ENCODE measurements around the gene ACBD6.

The ACBD6 gene

DNA sequence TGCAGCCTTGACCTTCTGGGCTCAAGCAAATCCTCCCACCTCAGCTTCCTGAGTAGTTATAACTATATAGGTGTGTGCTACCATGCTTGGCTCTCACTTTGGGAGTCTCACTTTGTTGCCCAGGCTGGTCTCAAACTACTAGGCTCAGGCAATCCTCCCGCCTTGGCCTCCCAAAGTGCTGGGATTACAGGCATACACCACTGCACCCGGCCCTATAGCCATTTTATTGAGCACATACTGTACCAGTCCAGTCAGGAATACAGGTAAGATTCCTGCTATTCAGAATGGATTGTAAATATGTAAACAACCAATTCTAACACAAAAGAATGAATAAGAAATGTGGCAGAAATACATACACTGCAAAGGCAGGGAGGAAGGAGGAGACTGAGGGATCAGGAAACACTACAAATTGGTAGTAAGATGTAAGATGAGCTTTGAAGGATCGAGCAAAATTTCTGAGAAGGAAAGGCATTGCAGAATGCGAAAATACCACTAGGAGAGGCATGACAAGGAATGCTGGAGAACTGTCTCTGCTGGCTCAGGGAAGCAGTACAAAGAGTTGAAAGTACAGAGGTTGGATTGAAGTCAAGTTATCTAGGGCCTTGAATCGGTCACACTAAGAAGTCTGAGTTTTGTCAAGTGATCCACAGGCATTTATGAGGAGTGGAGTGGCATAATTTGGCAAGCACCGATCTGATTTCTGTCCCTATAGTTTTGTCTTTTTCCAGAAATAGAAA, 211.9 kb downstream of the ACBD6 start:
- no peak for DNase-seq

DNA sequence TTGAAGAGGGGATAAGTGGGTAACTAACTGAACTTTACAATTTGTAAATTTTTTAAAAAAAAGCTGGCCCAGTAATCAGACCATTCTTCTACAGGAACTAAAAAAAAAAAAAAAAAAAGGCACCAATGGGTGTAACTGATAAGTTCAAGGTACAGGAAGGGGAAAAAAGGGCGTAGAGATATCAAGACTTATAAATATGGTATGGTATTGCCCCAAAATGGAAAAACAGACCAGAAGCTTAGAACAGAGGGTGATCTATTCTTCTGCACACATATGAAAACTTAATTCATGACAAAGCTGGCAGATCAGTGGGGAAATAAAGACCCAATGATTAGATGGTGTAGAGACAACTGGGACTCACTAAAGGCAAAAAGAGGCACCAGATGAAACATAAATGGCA, 213.4 kb downstream of the ACBD6 start:
- DNase-seq: no peak

DNA sequence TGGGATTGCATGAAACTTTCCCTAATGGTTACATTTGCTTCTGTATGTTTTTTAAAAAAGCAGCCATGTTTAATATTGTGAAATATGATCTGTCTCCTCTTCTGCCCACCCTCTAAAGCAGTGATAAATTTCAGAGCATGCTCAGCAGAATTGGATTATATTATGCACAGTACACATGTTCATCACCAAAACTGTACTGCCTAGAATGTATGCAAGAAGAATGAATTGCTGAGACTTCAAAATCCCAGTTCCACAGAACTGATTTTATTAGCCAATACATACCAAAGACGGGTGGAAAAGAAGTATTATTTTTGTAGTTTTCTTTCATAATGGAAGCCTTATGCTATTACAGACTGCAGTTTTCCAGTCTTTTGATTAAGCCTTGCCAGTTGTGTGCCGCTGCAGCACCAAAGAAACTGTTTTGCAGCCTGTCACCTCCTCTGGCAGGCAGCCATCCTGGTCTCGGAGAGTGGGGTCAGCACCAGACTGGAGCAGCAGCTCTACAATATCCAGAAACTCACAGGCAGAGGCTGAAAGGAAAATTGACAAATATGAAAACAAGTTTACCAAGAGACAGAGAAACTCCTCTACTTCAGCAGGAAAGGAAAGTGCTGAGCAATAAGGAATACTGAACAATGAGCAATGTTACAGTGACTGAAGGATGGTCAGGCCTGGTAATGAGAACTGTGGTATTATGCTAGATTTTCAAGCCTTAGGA, 214.2 kb downstream of the ACBD6 start:
- no peak for DNase-seq

DNA sequence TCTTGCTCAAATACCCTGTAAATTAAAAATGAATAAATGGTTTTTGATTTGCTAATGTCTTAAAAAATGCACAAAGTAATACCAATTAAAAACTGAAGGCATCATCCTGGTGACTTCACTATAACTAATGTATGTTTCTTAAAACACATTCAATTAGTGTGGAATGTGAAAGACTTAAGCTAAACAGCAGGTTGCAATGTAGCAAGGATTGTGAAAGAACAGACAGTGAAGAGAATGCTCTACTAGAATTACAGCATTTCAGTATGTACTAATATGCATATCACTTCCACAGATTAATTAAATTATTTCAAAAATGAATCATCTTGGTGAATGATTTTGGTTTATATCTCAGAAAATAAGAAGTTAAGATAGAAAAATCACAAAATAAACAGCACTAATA, 216.0 kb downstream of the ACBD6 start:
- no peak for DNase-seq

DNA sequence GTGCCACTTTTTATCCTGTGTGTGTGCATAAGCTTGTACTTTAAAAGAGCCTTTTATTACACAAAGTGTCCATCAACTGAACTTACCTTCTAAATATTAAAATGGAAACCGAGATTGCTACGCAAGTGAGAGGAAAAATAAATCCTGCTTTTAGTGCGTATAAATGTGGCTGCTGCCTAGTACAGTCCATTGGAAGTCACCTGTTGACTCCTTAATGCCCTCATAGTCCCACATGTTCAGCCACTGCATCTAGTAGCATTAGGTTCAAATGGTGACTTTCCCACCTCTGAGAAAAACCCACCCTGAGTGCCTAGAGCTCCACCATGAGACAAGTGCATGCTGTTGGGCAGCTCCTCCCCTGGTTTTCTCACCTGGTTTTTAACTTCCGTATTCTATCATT, 219.3 kb downstream of the ACBD6 start:
- DNase-seq: no peak

DNA sequence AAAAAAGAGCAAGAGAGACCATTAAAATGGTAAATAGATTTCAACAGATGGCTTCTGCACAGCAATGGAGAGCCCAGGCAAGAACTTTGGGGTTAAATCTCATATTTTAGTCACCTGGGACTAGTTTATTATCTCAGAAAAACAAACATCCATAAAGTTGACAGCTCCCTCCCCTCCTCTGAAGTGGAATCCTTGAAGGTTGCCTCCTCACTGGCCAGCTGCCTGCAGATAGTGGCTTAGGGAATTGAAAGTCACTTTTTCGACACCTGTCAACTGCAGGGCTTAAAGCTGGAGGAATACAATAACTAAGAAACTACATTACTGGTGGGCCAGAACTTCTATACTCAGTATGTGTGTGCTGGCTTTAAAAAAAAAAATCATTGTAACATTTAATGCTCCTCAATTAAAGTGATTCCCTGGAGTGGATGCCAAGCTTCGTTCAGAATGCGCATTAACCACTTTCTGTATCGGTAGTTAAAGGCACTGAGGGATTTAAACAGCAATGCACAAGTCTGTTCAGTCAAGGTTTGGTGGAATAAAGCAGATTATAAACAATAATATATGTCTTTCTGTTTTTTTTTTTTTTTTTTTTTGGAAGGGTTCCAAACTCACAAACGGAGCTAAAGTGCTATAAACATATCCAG, 219.9 kb downstream of the ACBD6 start:
- no peak for DNase-seq

DNA sequence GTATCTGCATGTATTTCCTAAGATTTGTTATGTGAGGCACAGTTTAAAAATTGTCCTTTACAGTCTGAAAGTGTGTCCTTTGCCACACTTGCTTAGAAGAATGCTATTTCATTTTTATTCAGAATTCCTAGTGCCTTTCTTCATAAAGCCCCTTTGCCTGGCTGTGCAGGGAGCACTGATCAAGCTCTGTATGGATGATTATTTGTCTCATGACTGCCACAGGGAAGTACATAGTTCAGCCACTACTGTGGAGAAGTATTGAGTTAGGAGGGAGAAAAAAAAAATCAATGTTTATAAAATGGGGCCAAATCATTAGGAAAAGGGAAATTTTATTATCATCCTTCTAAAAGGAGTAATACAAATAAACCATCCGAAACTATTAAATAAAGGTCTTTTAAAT, 220.9 kb downstream of the ACBD6 start:
- no peak for DNase-seq

DNA sequence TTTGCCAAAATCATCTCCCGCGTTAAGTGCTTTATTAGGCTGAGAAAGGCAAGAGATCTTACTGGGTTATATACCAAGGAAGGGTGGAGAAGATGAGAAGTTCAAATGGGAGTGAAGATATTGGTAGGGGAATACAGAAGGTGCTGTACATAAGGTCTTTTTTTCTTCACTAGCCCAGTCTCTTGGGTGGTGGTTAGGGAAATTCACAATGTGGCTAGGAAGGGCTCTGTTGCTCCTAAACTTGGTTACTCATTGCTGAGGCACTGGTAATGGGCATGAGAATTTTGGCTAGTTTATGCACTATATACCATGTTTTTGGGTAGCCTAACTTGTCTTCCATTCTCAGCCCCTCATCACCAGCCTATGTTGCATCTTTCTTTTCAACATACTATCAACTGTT, 221.8 kb downstream of the ACBD6 start:
- DNase-seq: no peak

DNA sequence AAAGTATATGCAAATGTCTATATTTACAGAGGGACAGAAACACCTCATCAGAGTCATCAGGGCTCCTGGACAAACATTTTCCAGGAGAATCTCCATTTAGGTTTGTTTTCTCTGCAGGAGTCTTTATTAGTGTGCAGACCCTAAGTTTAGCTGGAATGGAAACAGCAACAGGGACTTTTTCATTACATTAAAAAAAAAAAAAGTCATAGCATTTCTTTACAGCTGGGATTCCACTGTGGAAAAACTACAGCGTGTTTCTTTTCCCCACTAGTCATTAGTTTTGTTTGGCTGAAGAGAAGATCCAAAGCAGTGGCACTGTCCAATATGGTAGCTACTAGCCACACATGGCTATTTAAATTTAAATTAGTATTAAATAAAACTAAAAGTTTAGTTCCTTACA, 222.7 kb downstream of the ACBD6 start:
- DNase-seq: no peak

DNA sequence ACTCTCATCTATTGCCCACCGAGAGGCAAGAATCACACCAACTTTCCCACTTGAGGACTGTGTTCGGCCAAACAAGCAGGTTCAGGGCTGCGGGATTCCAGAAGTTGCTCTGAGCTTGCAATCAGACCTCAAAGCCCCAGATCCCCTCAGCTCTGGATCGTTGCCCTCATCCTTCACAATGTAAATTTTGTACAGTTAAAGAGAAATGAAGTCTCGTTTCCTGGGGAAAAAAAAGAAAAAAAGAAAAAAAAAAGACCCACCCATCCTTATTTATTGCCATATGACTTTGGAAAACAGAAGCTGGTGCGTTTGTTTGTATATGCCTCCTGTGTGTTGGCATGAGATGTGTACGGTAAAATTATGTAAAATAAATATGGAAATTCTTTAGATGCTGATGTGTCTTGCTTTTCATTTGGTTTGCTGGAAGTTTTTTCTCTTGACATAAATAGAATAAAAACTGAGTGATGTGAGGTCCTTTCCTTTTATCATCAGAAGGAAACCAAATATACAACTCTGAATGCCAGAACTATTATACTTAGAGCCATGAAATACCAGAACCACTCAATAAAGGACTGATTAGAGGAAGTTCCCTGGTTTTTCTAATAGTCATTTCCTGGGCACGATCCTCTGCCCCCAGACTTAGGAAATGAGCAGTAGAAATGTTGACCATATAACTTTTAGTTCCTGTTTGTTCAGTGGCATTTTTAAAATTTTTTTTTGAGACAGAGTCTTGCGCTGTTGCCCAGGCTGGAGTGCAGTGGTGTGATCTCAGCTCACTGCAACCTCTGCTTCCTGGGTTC, 223.6 kb downstream of the ACBD6 start:
- DNase-seq: no peak

DNA sequence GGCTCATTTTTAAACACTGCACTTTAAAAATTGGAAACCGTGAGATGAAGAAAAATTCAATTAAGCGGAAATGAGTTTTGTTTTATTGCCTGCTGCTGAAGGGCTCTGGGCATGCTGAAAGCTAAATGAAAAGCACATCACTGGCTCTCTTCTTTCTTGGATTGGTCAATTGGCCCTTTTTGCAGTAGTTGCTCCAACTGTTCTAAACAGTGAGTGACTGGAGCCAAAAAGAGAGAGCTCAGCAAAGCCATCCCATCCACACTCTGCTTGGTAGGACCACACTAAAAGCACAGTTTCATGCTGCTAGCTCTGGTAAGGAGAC, 224.2 kb downstream of the ACBD6 start:
- no peak for DNase-seq

DNA sequence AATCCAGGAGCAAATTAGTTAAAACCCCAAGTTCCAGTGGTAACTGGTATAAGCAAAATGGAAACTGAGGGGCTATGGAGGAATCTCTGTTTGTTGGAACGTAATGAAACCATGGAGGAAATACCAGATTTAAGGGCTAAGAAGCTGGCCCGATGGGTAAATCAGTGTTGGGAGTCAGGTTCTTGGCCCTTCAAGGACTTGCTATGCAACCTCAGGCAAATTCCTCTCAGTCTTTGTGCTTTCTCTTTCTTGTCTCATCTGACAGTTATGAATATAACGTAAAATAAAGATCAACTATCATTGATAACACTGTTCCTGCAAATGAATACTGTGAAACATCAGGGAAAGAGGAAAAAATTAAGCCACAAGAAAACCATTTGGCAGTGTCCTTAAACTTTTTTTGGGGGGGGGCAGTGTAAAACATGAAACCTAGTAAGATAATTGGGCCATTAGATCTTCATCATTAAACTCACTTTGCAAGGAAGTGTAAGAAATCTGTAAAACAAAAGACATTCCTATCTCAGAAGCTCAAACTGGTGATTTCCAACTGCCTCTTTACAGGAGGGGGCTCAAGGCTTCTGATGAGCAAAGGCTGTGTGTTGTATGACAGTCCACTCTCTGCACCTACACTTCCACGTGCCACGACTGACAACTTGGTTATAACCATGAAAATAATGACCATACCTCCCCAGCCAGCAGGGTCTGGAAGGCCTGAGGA, 224.7 kb downstream of the ACBD6 start:
- DNase-seq: no peak

DNA sequence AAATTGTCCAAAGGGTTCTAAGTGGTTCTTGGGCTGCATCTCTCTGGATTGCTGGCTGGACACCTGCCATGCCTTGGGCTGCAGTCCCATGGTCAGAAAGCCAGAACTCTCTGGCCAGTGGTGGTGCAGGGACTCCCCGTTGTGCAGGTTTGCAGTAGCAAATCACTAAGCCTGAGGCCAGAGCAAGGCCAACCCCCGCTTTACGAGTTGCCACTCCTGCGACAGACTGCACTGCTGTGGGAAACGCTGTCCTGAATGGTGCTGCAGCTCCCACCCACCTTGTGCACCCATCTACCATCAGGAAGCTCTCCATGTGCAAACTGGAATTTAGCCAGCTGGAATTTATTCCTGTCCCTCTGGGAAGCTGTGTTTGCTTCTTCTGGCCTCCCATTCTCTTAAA, 226.7 kb downstream of the ACBD6 start:
- DNase-seq: no peak

DNA sequence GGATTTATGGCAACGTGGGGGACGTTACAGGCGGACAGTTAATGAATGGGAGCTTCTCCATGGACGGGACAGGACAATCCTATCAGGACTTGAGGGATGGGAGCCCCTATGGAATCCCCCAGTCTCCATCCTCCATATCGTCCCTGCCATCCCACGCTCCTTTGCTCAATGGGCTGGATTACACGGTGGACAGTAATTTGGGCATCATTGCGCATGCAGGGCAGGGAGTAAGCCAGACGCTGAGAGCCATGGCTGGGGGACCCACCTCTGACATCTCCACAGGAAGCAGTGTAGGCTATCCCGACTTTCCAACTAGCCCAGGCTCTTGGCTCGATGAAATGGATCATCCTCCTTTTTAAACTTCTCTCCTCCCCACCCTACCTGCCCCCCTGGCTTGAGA, 228.2 kb downstream of the ACBD6 start:
- no peak for DNase-seq

DNA sequence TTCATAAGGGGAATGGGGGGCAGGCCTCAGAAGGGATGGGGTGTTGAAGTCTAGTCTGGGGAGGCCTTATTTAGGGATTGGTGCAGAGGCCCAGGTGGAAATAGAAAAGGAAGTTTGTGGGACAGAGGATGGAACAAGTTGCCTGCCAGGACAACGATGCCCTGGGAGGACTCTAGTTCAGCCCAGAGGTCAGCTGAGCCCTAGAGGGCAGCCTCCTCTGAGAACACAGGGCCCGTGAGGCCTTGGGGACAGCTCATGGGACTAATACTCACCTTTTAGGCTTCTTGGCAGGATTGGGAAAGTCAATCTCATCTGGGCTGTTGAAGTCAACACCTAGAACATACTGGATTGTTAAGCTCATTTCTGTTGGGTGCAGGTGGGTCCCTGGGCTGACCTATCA, 229.3 kb downstream of the ACBD6 start:
- no peak for DNase-seq

DNA sequence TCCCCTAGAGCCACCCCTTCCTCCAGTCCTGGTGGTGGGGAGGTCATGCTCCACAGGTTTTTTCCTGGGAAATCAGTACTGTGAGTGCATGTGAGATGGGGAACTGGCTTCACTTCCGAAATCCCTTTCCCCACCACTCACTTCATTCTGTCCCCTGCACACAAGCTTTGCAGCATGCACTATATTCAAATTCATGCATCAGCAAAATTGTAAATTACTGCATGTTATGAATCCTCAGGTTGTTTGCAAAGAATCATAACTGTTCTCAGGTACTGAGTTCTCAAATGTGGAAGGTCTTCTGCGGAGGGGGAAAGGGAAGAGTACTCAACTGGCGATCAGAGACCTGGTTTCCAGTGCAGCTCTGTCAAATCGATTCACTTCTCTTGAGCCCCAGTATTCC, 230.0 kb downstream of the ACBD6 start:
- no peak for DNase-seq

DNA sequence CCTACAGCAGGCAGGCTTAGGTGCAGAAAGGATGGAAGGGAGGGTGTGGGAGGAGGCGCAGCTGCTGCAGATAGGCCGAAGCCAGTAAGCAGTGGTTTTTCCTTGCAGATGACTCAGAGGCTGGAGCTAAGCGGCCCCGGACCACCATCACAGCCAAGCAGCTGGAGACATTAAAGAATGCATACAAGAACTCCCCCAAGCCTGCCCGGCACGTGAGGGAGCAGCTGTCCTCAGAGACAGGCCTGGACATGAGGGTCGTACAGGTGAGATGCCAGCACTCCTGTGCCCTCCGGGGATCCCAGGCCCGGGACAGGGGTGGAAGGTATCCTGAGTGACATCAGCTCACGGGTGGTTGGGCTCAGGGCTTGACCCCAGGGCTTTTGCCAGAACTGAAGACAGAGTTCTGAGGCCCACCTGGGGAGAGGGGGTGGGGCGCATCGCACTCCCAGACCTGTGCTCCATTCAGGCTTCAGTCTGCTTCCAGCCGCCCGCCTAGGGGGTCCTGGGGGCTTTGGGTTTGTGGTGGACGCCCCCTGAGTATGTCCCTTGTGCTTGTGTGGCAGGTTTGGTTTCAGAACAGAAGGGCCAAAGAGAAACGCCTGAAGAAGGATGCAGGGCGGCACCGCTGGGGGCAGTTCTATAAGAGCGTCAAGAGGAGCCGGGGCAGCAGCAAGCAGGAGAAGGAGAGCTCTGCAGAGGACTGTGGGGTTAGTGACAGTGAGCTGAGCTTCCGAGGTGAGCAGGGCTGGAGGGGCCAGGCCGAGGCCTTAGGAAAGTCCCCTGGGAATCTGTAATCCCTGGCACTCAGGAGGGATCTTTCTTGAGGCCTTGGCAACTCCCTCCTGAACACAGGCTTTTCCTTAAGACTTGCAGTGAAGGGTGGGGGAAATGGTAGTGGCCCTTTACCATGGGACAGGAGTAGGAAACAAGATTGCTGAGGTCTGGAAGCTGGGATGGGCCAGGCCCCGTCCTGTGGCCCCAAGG, 230.8 kb downstream of the ACBD6 start:
- no peak for DNase-seq

DNA sequence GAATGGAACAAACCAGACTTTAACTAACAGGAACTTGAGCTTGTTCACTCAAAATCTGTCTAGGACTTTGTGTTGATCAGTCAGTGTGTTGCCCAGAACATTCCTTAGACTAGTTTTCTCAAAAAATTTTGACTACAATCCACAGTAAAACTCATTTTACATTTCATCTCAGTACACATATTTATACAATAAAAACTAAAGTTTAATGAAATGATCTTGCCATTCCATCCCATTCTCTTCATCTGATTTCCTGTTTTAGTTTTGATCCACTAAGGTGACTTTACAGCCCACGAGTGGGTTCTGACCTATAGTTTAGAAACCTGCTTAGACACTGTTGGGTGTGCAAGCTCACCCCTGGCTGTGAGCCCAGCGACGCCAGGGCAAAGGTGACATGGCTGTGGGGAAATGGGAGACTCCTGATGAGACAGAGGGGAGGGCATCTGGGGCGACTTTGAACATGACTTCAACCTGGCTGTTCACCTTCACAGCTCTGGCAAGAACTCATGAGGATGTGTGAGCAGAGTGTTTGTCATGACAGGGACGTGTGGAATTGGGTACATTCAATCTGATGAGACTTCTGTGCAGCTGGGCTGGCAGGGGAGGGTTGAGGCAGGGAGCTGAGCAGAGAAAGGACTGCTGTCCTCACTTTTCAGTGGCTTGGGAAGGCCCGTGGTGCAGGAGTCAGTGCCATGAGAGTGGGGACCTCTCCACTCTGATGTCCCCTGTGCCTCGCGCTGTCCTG, 231.7 kb downstream of the ACBD6 start:
- DNase-seq: no peak

DNA sequence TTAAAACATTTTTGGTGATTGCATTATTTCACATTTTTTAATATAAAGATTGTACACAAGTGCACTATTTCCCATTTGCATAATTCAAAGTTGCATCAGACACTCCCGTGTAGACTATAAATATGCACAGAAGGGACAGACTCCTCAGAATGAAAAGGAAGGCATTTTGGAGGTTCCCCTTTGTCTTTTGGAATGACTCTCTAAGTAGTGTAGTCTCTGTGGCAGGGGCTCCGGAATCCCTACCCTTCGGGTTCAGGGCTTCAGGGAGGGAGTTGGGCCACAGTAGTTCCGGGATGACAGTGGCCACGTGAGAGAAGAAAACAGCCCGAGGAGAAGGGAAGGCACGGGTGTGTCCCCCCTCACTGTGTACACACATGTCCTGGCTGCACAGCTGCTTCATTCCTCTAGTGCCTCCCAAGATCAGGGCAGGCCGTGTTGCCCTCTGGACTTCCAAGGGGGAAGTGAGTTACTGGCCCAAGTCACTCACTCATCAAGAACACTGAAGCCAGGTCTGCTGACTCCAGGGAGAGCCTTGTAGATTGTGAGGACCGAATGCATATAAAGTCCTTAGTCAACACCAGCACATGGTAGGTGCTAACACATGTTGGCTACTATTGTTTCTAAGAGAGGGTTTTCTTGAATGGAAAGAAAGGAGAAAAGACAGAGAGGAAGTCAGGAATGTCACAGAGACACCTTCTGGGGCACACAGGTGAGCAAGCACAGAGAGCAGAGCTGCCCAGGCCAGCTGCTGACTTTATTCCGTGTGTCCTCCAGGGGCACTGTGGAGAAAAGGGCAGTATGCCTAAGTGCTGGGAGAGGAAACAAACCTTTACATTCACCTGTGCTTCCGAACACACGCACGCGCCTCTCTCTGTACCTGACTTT, 232.5 kb downstream of the ACBD6 start:
- no peak for DNase-seq

DNA sequence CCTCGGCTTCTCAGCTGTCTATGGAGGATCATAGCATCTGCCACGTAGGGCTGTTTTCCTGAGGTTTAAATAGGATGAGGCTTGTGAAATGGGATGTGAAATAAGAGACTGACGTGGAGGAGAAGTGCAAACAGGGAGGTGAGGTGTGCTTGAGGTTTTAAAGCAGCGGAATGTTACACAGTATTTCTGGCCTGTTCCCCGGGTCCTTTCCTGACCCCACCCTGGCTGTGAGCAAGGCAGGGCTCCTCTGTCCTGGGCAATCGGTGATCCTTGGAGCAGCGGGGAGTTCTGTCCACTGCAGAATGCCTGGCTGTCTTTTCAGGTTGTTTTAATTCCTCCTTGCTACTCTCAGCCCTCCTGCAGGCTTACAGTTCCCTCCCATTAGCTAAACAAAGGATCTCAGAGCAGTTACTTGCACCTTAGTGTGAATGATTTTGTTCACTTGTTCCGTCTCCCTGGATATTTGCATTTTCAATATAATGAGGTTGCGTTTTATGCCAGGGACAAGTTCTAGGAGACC, 233.8 kb downstream of the ACBD6 start:
- peak; percentile 23 for DNase-seq

All from NCI-H2227 treated with DMSO at 0.1 percent for 48 hours (cell line).